ENCODE results near the gene FOXP1.
"Not testable (repeated sequence)": the region's sequence is repeated elsewhere in the genome, so short reads cannot be mapped to it uniquely, and the experiment has no call there.

The FOXP1 gene

GRCh38 chr3:70981231-70981880 is 602.2 kb downstream of the FOXP1 start:
- DNase-seq, result no peak

- DNase-seq, result no peak
Observed at GRCh38 chr3:70980646-70981170, 602.8 kb downstream of the FOXP1 start.

- DNase-seq, result no peak
Observed at GRCh38 chr3:70979983-70980645, 603.4 kb downstream of the FOXP1 start.

GRCh38 chr3:70977712-70978111 is 605.8 kb downstream of the FOXP1 start:
- no peak for DNase-seq

GRCh38 chr3:70975981-70976380 is 607.5 kb downstream of the FOXP1 start:
- not testable (repeated sequence) for DNase-seq

- no peak for DNase-seq
Observed at GRCh38 chr3:70974747-70975146, 608.8 kb downstream of the FOXP1 start.

GRCh38 chr3:70973558-70973957 is 610.0 kb downstream of the FOXP1 start:
- no peak for DNase-seq

- DNase-seq, result no peak
Observed at GRCh38 chr3:70972855-70973254, 610.7 kb downstream of the FOXP1 start.

GRCh38 chr3:70970952-70971351 is 612.6 kb downstream of the FOXP1 start:
- DNase-seq, result no peak

GRCh38 chr3:70970171-70970570 is 613.4 kb downstream of the FOXP1 start:
- DNase-seq, result no peak

GRCh38 chr3:70963431-70964275 is 619.9 kb downstream of the FOXP1 start:
- DNase-seq, result no peak

GRCh38 chr3:70959506-70960291 is 623.8 kb downstream of the FOXP1 start:
- DNase-seq, result no peak

- no peak for DNase-seq
Observed at GRCh38 chr3:70952033-70952747, 631.3 kb downstream of the FOXP1 start.

GRCh38 chr3:70951316-70951715 is 632.2 kb downstream of the FOXP1 start:
- no peak for DNase-seq

GRCh38 chr3:70947579-70947978 is 635.9 kb downstream of the FOXP1 start:
- DNase-seq, result no peak

GRCh38 chr3:70943886-70944285 is 639.6 kb downstream of the FOXP1 start:
- no peak for DNase-seq

- no peak for DNase-seq
Observed at GRCh38 chr3:70933105-70933810, 650.3 kb downstream of the FOXP1 start.

GRCh38 chr3:70930066-70930465 is 653.5 kb downstream of the FOXP1 start:
- DNase-seq, result no peak

GRCh38 chr3:70927239-70927638 is 656.3 kb downstream of the FOXP1 start:
- DNase-seq, result no peak

- DNase-seq, result no peak
Observed at GRCh38 chr3:70926835-70927234, 656.7 kb downstream of the FOXP1 start.

GRCh38 chr3:70919661-70920060 is 663.9 kb downstream of the FOXP1 start:
- no peak for DNase-seq
